EH (cell line): ENCODE measurements around the gene GAREM2.

Experiments
- DNase-seq: peaks from one replicate; pipeline ENCODE4 v3.0.0-alpha.2; 2015; ENCODE audit warnings: low read depth

Gene GAREM2

GRCh38 chr2:26169681-26170414 lies 3.0 kb upstream of the GAREM2 start:
- DNase-seq: no peak

GRCh38 chr2:26170795-26171194 lies 2.1 kb upstream of the GAREM2 start:
- DNase-seq: no peak

GRCh38 chr2:26172189-26172870 lies 558 bp upstream of the GAREM2 start:
- no peak for DNase-seq

- DNase-seq: no peak
These were observed 1.0 kb downstream of the GAREM2 start for GRCh38 chr2:26173776-26174482.

GRCh38 chr2:26174691-26175465 lies 2.0 kb downstream of the GAREM2 start:
- DNase-seq: no peak

- DNase-seq: no peak
These were observed 2.8 kb downstream of the GAREM2 start for GRCh38 chr2:26175466-26176278.

GRCh38 chr2:26176279-26176615 lies 3.4 kb downstream of the GAREM2 start:
- DNase-seq: no peak

GRCh38 chr2:26177122-26177521 lies 4.2 kb downstream of the GAREM2 start:
- DNase-seq: no peak

GRCh38 chr2:26178246-26178645 lies 5.4 kb downstream of the GAREM2 start:
- no peak for DNase-seq

- peak; percentile 28 for DNase-seq
These were observed 6.0 kb downstream of the GAREM2 start for GRCh38 chr2:26178746-26179436.

GRCh38 chr2:26179446-26179913 lies 6.6 kb downstream of the GAREM2 start:
- DNase-seq: no peak

GRCh38 chr2:26182441-26182840 lies 9.6 kb downstream of the GAREM2 start:
- DNase-seq: no peak

- no peak for DNase-seq
These were observed 10.2 kb downstream of the GAREM2 start for GRCh38 chr2:26182887-26183630.

- DNase-seq: no peak
These were observed 11.2 kb downstream of the GAREM2 start for GRCh38 chr2:26184121-26184520.

GRCh38 chr2:26184555-26185303 lies 11.8 kb downstream of the GAREM2 start:
- DNase-seq: peak; percentile 80

- DNase-seq: no peak
These were observed 12.5 kb downstream of the GAREM2 start for GRCh38 chr2:26185304-26185928.

GRCh38 chr2:26185954-26186770 lies 13.3 kb downstream of the GAREM2 start:
- no peak for DNase-seq

GRCh38 chr2:26187114-26187513 lies 14.2 kb downstream of the GAREM2 start:
- DNase-seq: no peak
